ENCODE data around the gene THRAP3.

The THRAP3 gene

GRCh38 chr1:36345353-36345752, 121.1 kb downstream of the THRAP3 start:
- no peak overlapping the region for H2AFZ ChIP-seq (ENCODE audit: insufficient read depth, low read length, poor library complexity)
- peaks cover 5% of the 10 kb centered on the region in 2 experiments for H3K4me1 ChIP-seq (ENCODE audit: control insufficient read depth in 1 of 2, insufficient read depth in 2 of 2, low read length in 2 of 2)
- H4K12ac ChIP-seq (ENCODE audit: low read depth, low read length) = no peak overlapping the region

GRCh38 chr1:36346741-36347370, 122.6 kb downstream of the THRAP3 start:
- Histone ChIP-seq H3K79me1 (ENCODE audit: low read length) (peaks cover 7% of the 10 kb centered on the region), H2AFZ (ENCODE audit: insufficient read depth, low read length, poor library complexity) (no peak overlapping the region), H3K23ac (ENCODE audit: low read length) (no peak overlapping the region), H3K27ac (ENCODE audit: low read depth, low read length) (no peak overlapping the region), H3K14ac (ENCODE audit: low read length) (no peak overlapping the region), H2BK5ac (ENCODE audit: low read depth, low read length, poor library complexity) (no peak overlapping the region), H3K4me2 (ENCODE audit: low read length) (no peak overlapping the region), H3K4ac (ENCODE audit: low read depth, low read length) (no peak overlapping the region), H2BK120ac (ENCODE audit: insufficient read depth, low read length, poor library complexity) (no peak overlapping the region), H3K9ac (ENCODE audit: low read length) (no peak overlapping the region), H3K79me2 (ENCODE audit: control insufficient read depth, insufficient read depth, low read length, poor library complexity) (no peaks in the 10 kb centered on the region), H3K4me3 (ENCODE audit: low read depth, low read length) (no peak overlapping the region), H3K18ac (ENCODE audit: low read length) (no peak overlapping the region), H3K4me1 (ENCODE audit: control insufficient read depth in 1 of 2, insufficient read depth in 2 of 2, low read length in 2 of 2) (peaks cover 18 to 19% of the 10 kb centered on the region in 2 experiments), H3K9me3 (ENCODE audit: insufficient read depth, low read depth, low read length) (no peaks in the 10 kb centered on the region), H4K8ac (ENCODE audit: low read depth, low read length) (no peak overlapping the region), H2AK5ac (ENCODE audit: low read length) (no peak overlapping the region), H2BK12ac (ENCODE audit: low read length) (no peak overlapping the region), H3K36me3 (ENCODE audit: control insufficient read depth in 1 of 2, insufficient read depth in 2 of 2, low read length in 2 of 2) (peaks cover 63 to 73% of the 10 kb centered on the region in 2 experiments), H4K12ac (ENCODE audit: low read depth, low read length) (no peak overlapping the region), H3K27me3 (ENCODE audit: insufficient read depth, low read length) (no peaks in the 10 kb centered on the region), H4K91ac (ENCODE audit: low read depth, low read length) (no peak overlapping the region)
- WGBS (ENCODE audit: extremely low coverage, insufficient coverage, insufficient read length) = no CpG with 5 or more reads among the region's 8 CpGs
- DNase-seq = no peak

More at GRCh38 chr1:36345353-36345752, 121.1 kb downstream of the THRAP3 start:
- H2AK5ac ChIP-seq (ENCODE audit: low read length) = no peak overlapping the region
- no peak overlapping the region for H2BK12ac ChIP-seq (ENCODE audit: low read length)
- H3K4me2 ChIP-seq (ENCODE audit: low read length) = no peak overlapping the region
- no peak overlapping the region for H4K91ac ChIP-seq (ENCODE audit: low read depth, low read length)
- no peak overlapping the region for H3K27ac ChIP-seq (ENCODE audit: low read depth, low read length)
- H3K14ac ChIP-seq (ENCODE audit: low read length) = no peak overlapping the region
- H3K79me2 ChIP-seq (ENCODE audit: control insufficient read depth, insufficient read depth, low read length, poor library complexity) = no peaks in the 10 kb centered on the region
- WGBS (ENCODE audit: extremely low coverage, insufficient coverage, insufficient read length) = no CpG with 5 or more reads among the region's 7 CpGs
- H3K9me3 ChIP-seq (ENCODE audit: insufficient read depth, low read depth, low read length) = no peaks in the 10 kb centered on the region
- H3K23ac ChIP-seq (ENCODE audit: low read length) = no peak overlapping the region
- no peak overlapping the region for H3K4me3 ChIP-seq (ENCODE audit: low read depth, low read length)
- H3K27me3 ChIP-seq (ENCODE audit: insufficient read depth, low read length) = no peaks in the 10 kb centered on the region
- H3K4ac ChIP-seq (ENCODE audit: low read depth, low read length) = no peak overlapping the region
- no peak overlapping the region for H3K18ac ChIP-seq (ENCODE audit: low read length)
- H3K9ac ChIP-seq (ENCODE audit: low read length) = no peak overlapping the region
- H2BK120ac ChIP-seq (ENCODE audit: insufficient read depth, low read length, poor library complexity) = no peak overlapping the region
- H3K36me3 ChIP-seq (ENCODE audit: control insufficient read depth in 1 of 2, insufficient read depth in 2 of 2, low read length in 2 of 2) = peaks cover 76 to 84% of the 10 kb centered on the region in 2 experiments
- no peaks in the 10 kb centered on the region for H3K79me1 ChIP-seq (ENCODE audit: low read length)
- H4K8ac ChIP-seq (ENCODE audit: low read depth, low read length) = no peak overlapping the region
- no peak for DNase-seq
- H2BK5ac ChIP-seq (ENCODE audit: low read depth, low read length, poor library complexity) = no peak overlapping the region

DNA sequence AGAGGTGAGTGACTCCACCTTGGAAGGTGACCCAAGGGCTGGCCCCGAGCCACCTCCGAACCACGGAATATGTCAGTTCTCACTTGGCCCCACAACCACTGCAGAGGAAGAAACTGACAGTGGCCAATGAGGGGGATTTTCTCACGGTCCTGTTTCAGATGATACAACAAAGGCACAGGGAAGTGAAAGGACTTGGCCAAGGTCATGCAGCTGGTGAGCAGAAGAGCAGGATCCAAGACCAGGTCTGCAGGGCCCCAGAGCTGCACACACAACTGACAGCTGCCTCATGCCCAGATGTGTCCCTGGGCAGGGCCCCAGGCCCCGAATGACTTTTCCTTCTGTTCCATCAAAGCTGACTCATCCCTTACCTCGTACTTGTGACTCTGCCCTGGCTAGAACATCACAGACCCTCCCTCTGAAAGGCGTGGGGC, 125.0 kb downstream of the THRAP3 start:
- H4K12ac ChIP-seq (ENCODE audit: low read depth, low read length) = no peak overlapping the region
- H2BK5ac ChIP-seq (ENCODE audit: low read depth, low read length, poor library complexity) = no peak overlapping the region
- no CpG with 5 or more reads among the region's 7 CpGs for WGBS (ENCODE audit: extremely low coverage, insufficient coverage, insufficient read length)
- no peak overlapping the region for H2BK120ac ChIP-seq (ENCODE audit: insufficient read depth, low read length, poor library complexity)
- no peak overlapping the region for H3K27ac ChIP-seq (ENCODE audit: low read depth, low read length)
- no peak overlapping the region for H2AFZ ChIP-seq (ENCODE audit: insufficient read depth, low read length, poor library complexity)
- H3K4ac ChIP-seq (ENCODE audit: low read depth, low read length) = no peak overlapping the region
- no peak overlapping the region for H4K91ac ChIP-seq (ENCODE audit: low read depth, low read length)
- H3K4me3 ChIP-seq (ENCODE audit: low read depth, low read length) = no peak overlapping the region
- H3K4me2 ChIP-seq (ENCODE audit: low read length) = no peak overlapping the region
- no peak overlapping the region for H3K18ac ChIP-seq (ENCODE audit: low read length)
- H3K14ac ChIP-seq (ENCODE audit: low read length) = no peak overlapping the region
- no peaks in the 10 kb centered on the region for H3K79me2 ChIP-seq (ENCODE audit: control insufficient read depth, insufficient read depth, low read length, poor library complexity)
- peaks cover 58 to 71% of the 10 kb centered on the region in 2 experiments for H3K36me3 ChIP-seq (ENCODE audit: control insufficient read depth in 1 of 2, insufficient read depth in 2 of 2, low read length in 2 of 2)
- peaks cover 3% of the 10 kb centered on the region for H3K9me3 ChIP-seq (ENCODE audit: insufficient read depth, low read depth, low read length)
- H3K4me1 ChIP-seq (ENCODE audit: control insufficient read depth in 1 of 2, insufficient read depth in 2 of 2, low read length in 2 of 2) = peaks cover 36 to 37% of the 10 kb centered on the region in 2 experiments
- no peak overlapping the region for H4K8ac ChIP-seq (ENCODE audit: low read depth, low read length)
- peaks cover 20% of the 10 kb centered on the region for H3K79me1 ChIP-seq (ENCODE audit: low read length)
- H2AK5ac ChIP-seq (ENCODE audit: low read length) = no peak overlapping the region
- H3K9ac ChIP-seq (ENCODE audit: low read length) = no peak overlapping the region
- no peak overlapping the region for H3K23ac ChIP-seq (ENCODE audit: low read length)
- DNase-seq = peak; percentile 92 to 93
- no peaks in the 10 kb centered on the region for H3K27me3 ChIP-seq (ENCODE audit: insufficient read depth, low read length)
- no peak overlapping the region for H2BK12ac ChIP-seq (ENCODE audit: low read length)

- no peak overlapping the region for H4K12ac ChIP-seq (ENCODE audit: low read depth, low read length)
- H3K4me1 ChIP-seq (ENCODE audit: control insufficient read depth in 1 of 2, insufficient read depth in 2 of 2, low read length in 2 of 2) = peaks cover 37 to 38% of the 10 kb centered on the region in 2 experiments
- no CpG with 5 or more reads among the region's 16 CpGs for WGBS (ENCODE audit: extremely low coverage, insufficient coverage, insufficient read length)
These were observed 125.6 kb downstream of the THRAP3 start for GRCh38 chr1:36349839-36350238.

More at GRCh38 chr1:36349839-36350238, 125.6 kb downstream of the THRAP3 start:
- DNase-seq = peak; percentile 97
- Histone ChIP-seq H2BK120ac (ENCODE audit: insufficient read depth, low read length, poor library complexity) (no peak overlapping the region), H3K27me3 (ENCODE audit: insufficient read depth, low read length) (no peaks in the 10 kb centered on the region), H3K4ac (ENCODE audit: low read depth, low read length) (no peak overlapping the region), H3K79me2 (ENCODE audit: control insufficient read depth, insufficient read depth, low read length, poor library complexity) (no peaks in the 10 kb centered on the region), H2BK5ac (ENCODE audit: low read depth, low read length, poor library complexity) (no peak overlapping the region), H3K4me2 (ENCODE audit: low read length) (no peak overlapping the region), H3K4me3 (ENCODE audit: low read depth, low read length) (no peak overlapping the region), H3K23ac (ENCODE audit: low read length) (no peak overlapping the region), H3K9ac (ENCODE audit: low read length) (no peak overlapping the region), H2AK5ac (ENCODE audit: low read length) (peak overlapping the region; percentile 14), H2BK12ac (ENCODE audit: low read length) (peak overlapping the region; percentile 25), H4K8ac (ENCODE audit: low read depth, low read length) (peak overlapping the region; percentile 21), H3K36me3 (ENCODE audit: control insufficient read depth in 1 of 2, insufficient read depth in 2 of 2, low read length in 2 of 2) (peaks cover 59 to 71% of the 10 kb centered on the region in 2 experiments), H3K9me3 (ENCODE audit: insufficient read depth, low read depth, low read length) (peaks cover 3% of the 10 kb centered on the region), H3K27ac (ENCODE audit: low read depth, low read length) (no peak overlapping the region), H3K79me1 (ENCODE audit: low read length) (peaks cover 20% of the 10 kb centered on the region), H3K14ac (ENCODE audit: low read length) (no peak overlapping the region), H3K18ac (ENCODE audit: low read length) (no peak overlapping the region), H4K91ac (ENCODE audit: low read depth, low read length) (peak overlapping the region; percentile 13), H2AFZ (ENCODE audit: insufficient read depth, low read length, poor library complexity) (peak overlapping the region; percentile 19)

All from trophoblast cell (in vitro differentiated cells and primary cell).